Measurements from ENCODE around the gene ADAMTS17. TPM values are rescaled to one million over a fixed set of nuclear protein-coding genes. Genes with fewer than 3 reads are reported as not detected.

Gene ADAMTS17
- total RNA-seq, 1 donor from 2014 or later: 1.5 TPM

DNA sequence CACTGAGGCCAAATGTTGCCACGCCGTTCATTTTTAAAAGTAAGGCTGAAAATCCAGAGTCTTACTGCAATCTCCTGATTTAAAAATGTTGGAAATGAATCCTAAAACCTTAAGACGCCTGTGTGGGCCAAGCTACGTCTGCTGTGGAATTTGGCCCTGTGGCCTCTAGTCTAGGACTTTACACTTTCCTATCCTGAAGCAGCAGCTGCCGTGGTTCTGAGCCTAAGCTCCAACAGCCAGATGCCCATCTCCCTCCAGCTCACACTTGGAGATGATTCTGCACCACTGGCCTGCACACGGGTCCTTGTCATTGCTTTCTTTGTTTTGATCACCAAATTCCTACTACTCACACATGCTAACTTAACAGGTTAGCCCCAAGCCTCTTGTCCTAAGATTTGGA lies 322.2 kb downstream of the ADAMTS17 start:
- H3K4me1 Mint-ChIP-seq: peaks cover 10% of the 10 kb centered on the region

DNA sequence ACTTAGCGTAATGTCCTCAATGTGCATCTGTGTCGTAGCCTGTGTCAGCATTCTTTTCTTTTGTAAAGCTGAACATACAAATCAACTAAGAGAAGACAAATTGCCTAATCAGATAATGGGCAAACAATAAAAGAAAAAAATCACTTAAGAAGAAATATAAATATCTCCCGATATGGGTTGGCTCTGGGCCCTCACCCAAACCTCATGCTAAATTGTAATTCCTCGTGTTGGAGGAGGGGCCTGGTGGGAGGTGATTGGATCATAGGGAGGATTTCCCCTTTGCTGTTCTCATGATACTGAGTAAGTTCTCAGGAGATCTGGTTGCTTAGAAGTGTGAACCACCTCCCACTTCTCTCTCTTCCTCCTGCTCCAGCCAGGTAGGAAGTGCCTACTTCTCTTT lies 323.6 kb downstream of the ADAMTS17 start:
- DNase-seq (ENCODE audit: low spot score): no peak
- no peak overlapping the region for H3K4me3 Mint-ChIP-seq
- Histone ChIP-seq H3K4me1 (peaks cover 4% of the 10 kb centered on the region), H3K4me3 (no peak overlapping the region), H3K9ac (no peak overlapping the region), H3K79me2 (ENCODE audit: low read depth) (no peaks in the 10 kb centered on the region), H3K27ac (no peak overlapping the region), H3F3A (ENCODE audit: low read depth) (no peaks in the 10 kb centered on the region), H3K4me2 (no peak overlapping the region), H3K36me3 (no peaks in the 10 kb centered on the region), H3K27me3 (no peaks in the 10 kb centered on the region), H4K20me1 (ENCODE audit: low read depth) (no peaks in the 10 kb centered on the region), H2AFZ (replicated peaks) (no peak overlapping the region), H3K9me3 (ENCODE audit: low read depth) (no peaks in the 10 kb centered on the region)
- peaks cover 2% of the 10 kb centered on the region for H3K27me3 Mint-ChIP-seq (ENCODE audit: insufficient read depth, low read depth)
- H3K36me3 Mint-ChIP-seq: no peaks in the 10 kb centered on the region
- no peak for TF ChIP-seq EZH2phosphoT487 (IDR thresholded peaks at IDR 0.05)
- TF ChIP-seq, protein P1, sequence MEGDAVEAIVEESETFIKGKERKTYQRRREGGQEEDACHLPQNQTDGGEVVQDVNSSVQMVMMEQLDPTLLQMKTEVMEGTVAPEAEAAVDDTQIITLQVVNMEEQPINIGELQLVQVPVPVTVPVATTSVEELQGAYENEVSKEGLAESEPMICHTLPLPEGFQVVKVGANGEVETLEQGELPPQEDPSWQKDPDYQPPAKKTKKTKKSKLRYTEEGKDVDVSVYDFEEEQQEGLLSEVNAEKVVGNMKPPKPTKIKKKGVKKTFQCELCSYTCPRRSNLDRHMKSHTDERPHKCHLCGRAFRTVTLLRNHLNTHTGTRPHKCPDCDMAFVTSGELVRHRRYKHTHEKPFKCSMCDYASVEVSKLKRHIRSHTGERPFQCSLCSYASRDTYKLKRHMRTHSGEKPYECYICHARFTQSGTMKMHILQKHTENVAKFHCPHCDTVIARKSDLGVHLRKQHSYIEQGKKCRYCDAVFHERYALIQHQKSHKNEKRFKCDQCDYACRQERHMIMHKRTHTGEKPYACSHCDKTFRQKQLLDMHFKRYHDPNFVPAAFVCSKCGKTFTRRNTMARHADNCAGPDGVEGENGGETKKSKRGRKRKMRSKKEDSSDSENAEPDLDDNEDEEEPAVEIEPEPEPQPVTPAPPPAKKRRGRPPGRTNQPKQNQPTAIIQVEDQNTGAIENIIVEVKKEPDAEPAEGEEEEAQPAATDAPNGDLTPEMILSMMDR (IDR thresholded peaks at IDR 0.05): no peak
- TF ChIP-seq EZH2 (IDR thresholded peaks at IDR 0.05): no peak
- H3K27ac Mint-ChIP-seq: no peak overlapping the region
- peaks cover 2% of the 10 kb centered on the region for H3K9me3 Mint-ChIP-seq
- peaks cover 10% of the 10 kb centered on the region for H3K4me1 Mint-ChIP-seq

More for the DNA sequence above, 322.2 kb downstream of the ADAMTS17 start:
- Histone ChIP-seq H3K4me3 (no peak overlapping the region), H3K36me3 (no peaks in the 10 kb centered on the region), H3F3A (ENCODE audit: low read depth) (no peaks in the 10 kb centered on the region), H3K79me2 (ENCODE audit: low read depth) (no peaks in the 10 kb centered on the region), H3K9me3 (ENCODE audit: low read depth) (no peaks in the 10 kb centered on the region), H3K9ac (no peak overlapping the region), H3K4me2 (peak overlapping the region; percentile 52), H3K4me1 (peaks cover 4% of the 10 kb centered on the region), H4K20me1 (ENCODE audit: low read depth) (no peaks in the 10 kb centered on the region), H3K27me3 (no peaks in the 10 kb centered on the region), H3K27ac (no peak overlapping the region), H2AFZ (replicated peaks) (no peak overlapping the region)
- peaks cover 2% of the 10 kb centered on the region for H3K9me3 Mint-ChIP-seq
- TF ChIP-seq EZH2phosphoT487 (IDR thresholded peaks at IDR 0.05): no peak
- no peak for TF ChIP-seq EZH2 (IDR thresholded peaks at IDR 0.05)
- TF ChIP-seq, protein P1 (IDR thresholded peaks at IDR 0.05): no peak
- H3K4me3 Mint-ChIP-seq: no peak overlapping the region
- no peaks in the 10 kb centered on the region for H3K36me3 Mint-ChIP-seq
- DNase-seq (ENCODE audit: low spot score): no peak
- no peak overlapping the region for H3K27ac Mint-ChIP-seq
- peaks cover 2% of the 10 kb centered on the region for H3K27me3 Mint-ChIP-seq (ENCODE audit: insufficient read depth, low read depth)

DNA sequence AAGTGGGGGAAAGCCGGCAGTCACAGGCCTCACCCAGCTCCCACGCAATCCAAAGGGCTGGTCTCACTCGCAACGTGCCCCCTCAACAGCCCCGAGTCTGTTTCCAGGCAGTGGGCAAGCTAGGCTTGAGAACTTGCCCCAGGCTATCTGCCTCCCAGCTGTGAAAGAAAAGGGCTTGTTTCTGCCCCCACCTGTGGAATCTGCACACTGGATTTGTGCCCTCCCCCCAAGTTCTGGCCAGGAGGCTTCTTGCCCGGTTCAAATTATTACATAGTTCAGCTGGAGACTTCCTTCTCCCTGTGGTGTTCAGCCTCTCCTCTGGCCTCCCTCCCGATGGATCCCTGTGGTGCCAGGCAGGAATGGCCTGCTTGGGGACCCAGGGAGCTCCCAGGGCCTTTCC lies 324.6 kb downstream of the ADAMTS17 start:
- no peak overlapping the region for H3K9ac ChIP-seq
- H3K4me3 Mint-ChIP-seq: no peak overlapping the region
- no peak overlapping the region for H3K4me2 ChIP-seq
- H3K36me3 Mint-ChIP-seq: no peaks in the 10 kb centered on the region
- DNase-seq (ENCODE audit: low spot score): no peak
- no peaks in the 10 kb centered on the region for H4K20me1 ChIP-seq (ENCODE audit: low read depth)
- peaks cover 10% of the 10 kb centered on the region for H3K4me1 Mint-ChIP-seq
- H3K79me2 ChIP-seq (ENCODE audit: low read depth): no peaks in the 10 kb centered on the region
- no peak overlapping the region for H3K27ac Mint-ChIP-seq
- no peaks in the 10 kb centered on the region for H3K36me3 ChIP-seq
- H3K4me1 ChIP-seq: peaks cover 4% of the 10 kb centered on the region
- no peaks in the 10 kb centered on the region for H3K9me3 ChIP-seq (ENCODE audit: low read depth)
- TF ChIP-seq EZH2phosphoT487 (IDR thresholded peaks at IDR 0.05): no peak
- TF ChIP-seq, protein P1 (IDR thresholded peaks at IDR 0.05): no peak
- H3K27me3 Mint-ChIP-seq (ENCODE audit: insufficient read depth, low read depth): peaks cover 2% of the 10 kb centered on the region
- H3K4me3 ChIP-seq: no peak overlapping the region
- no peak overlapping the region for H2AFZ ChIP-seq (replicated peaks)
- no peaks in the 10 kb centered on the region for H3K27me3 ChIP-seq
- H3F3A ChIP-seq (ENCODE audit: low read depth): no peaks in the 10 kb centered on the region
- peaks cover 5% of the 10 kb centered on the region for H3K9me3 Mint-ChIP-seq
- no peak overlapping the region for H3K27ac ChIP-seq

Measured in neural progenitor cell (in vitro differentiated cells).